Hepatocyte (in vitro differentiated cells): ENCODE results near the gene STK32C. TPM values are rescaled to one million over a fixed set of nuclear protein-coding genes. Genes with fewer than 3 reads are reported as not detected.

Experiments used
- DNase-seq: peaks from one replicate; pipeline ENCODE4 v3.0.0-alpha.2; 2016; ENCODE audit warnings: low spot score
- H2AFZ ChIP-seq: fragments of 200-600 bp; sonication (generic); 2 replicates; pipeline ENCODE4 v1.6.0; 2016; ENCODE audit warnings: antibody characterized with exemption, mild to moderate bottlenecking
- H3K27ac ChIP-seq: fragments of 200-600 bp; sonication (generic); 2 replicates; pipeline ENCODE4 v1.5.1; 2016; ENCODE audit warnings: mild to moderate bottlenecking
- H3K27me3 ChIP-seq: fragments of 200-600 bp; sonication (generic); 2 replicates; pipeline ENCODE4 v1.6.1; 2016
- H3K36me3 ChIP-seq: fragments of 200-600 bp; sonication (generic); replicated peaks from 2 replicates; pipeline ENCODE4 v1.5.1; 2016; ENCODE audit warnings: low read depth; ENCODE audit not compliant: insufficient read depth
- H3K4me1 ChIP-seq: fragments of 200-600 bp; sonication (generic); 2 replicates; pipeline ENCODE4 v1.5.1; 2016; ENCODE audit warnings: mild to moderate bottlenecking, moderate library complexity; ENCODE audit not compliant: insufficient read depth
- H3K4me2 ChIP-seq: fragments of 200-600 bp; sonication (generic); 2 replicates; pipeline ENCODE4 v1.6.0; 2016
- H3K4me3 ChIP-seq: fragments of 200-600 bp; sonication (generic); 2 replicates; pipeline ENCODE4 v1.5.1; 2016; ENCODE audit warnings: mild to moderate bottlenecking
- H3K79me2 ChIP-seq: fragments of 200-600 bp; sonication (generic); 2 replicates; pipeline ENCODE4 v1.6.0; 2017; ENCODE audit warnings: mild to moderate bottlenecking
- H3K9me2 ChIP-seq: fragments of 200-600 bp; sonication (generic); replicated peaks from 2 replicates; pipeline ENCODE4 v1.6.0; 2017; ENCODE audit warnings: mild to moderate bottlenecking; ENCODE audit not compliant: insufficient read depth
- H3K9me3 ChIP-seq: fragments of 200-600 bp; sonication (generic); 2 replicates; pipeline ENCODE4 v1.5.1; 2016; ENCODE audit warnings: low read depth, mild to moderate bottlenecking
- H4K20me1 ChIP-seq: fragments of 200-600 bp; sonication (generic); 2 replicates; pipeline ENCODE4 v1.6.0; 2016; ENCODE audit warnings: mild to moderate bottlenecking; ENCODE audit not compliant: insufficient read depth, poor library complexity, severe bottlenecking
- CTCF ChIP-seq: fragments of 200-600 bp; sonication (generic); IDR thresholded peaks from 2 replicates; pipeline ENCODE4 v1.5.1; 2016; ENCODE audit warnings: antibody characterized with exemption, mild to moderate bottlenecking; ENCODE audit not compliant: poor library complexity
- EZH2 ChIP-seq: fragments of 200-600 bp; sonication (generic); IDR thresholded peaks from 2 replicates; pipeline ENCODE4 v1.6.1; 2016; ENCODE audit warnings: antibody characterized with exemption, mild to moderate bottlenecking, borderline replicate concordance
- EZH2phosphoT487 ChIP-seq: fragments of 200-600 bp; sonication (generic); IDR thresholded peaks from one replicate; pipeline ENCODE4 v1.6.1; 2018; ENCODE audit warnings: antibody characterized with exemption, mild to moderate bottlenecking, low read depth, moderate library complexity; ENCODE audit not compliant: unreplicated experiment, severe bottlenecking
- WGBS: methylation state at CpG from one replicate; pipeline ENCODE4 v1.1.6; 2016; ENCODE audit warnings: low lambda C conversion rate; ENCODE audit errors: missing lambda C conversion rate; 5-methylcytosine and 5-hydroxymethylcytosine counted together
- polyA plus RNA-seq: library from polyadenylated mRNA; unstranded; fragments of >200 nt; fragmentation: Nextera tagmentation; extraction: Ambion mirVana; gene quantifications from 2 replicates; pipeline ENCODE4 v1.2.1, GENCODE V29; 2016
- total RNA-seq: library from RNA; depleted of rRNA; stranded (reverse); fragments of >200 nt; gene quantifications from 2 replicates; pipeline ENCODE4 v1.2.3, GENCODE V29; 2014

STK32C gene
- total and polyA plus RNA-seq, 2 experiments from 2014 or later, result 7.9 to 12.2 TPM

GRCh38 chr10:132242103-132242840 is 65.5 kb downstream of the STK32C start:
- no peaks in the 10 kb centered on the region for H4K20me1 ChIP-seq
- H3K79me2 ChIP-seq, result no peaks in the 10 kb centered on the region
- no peaks in the 10 kb centered on the region for H3K9me2 ChIP-seq
- no peak overlapping the region for H2AFZ ChIP-seq
- H3K36me3 ChIP-seq, result no peaks in the 10 kb centered on the region
- H3K4me2 ChIP-seq, result no peak overlapping the region
- H3K4me3 ChIP-seq, result no peak overlapping the region
- no peak overlapping the region for H3K27ac ChIP-seq
- H3K27me3 ChIP-seq, result no peaks in the 10 kb centered on the region
- TF ChIP-seq EZH2phosphoT487, result no peak
- TF ChIP-seq CTCF, result no peak
- TF ChIP-seq EZH2, result no peak
- WGBS, result 88% methylated on average over 21 of the region's 23 CpGs
- no peaks in the 10 kb centered on the region for H3K9me3 ChIP-seq
- no peak for DNase-seq
- H3K4me1 ChIP-seq, result no peaks in the 10 kb centered on the region

- H3K79me2 ChIP-seq, result no peaks in the 10 kb centered on the region
- no peak overlapping the region for H3K27ac ChIP-seq
- no peaks in the 10 kb centered on the region for H3K27me3 ChIP-seq
- no peaks in the 10 kb centered on the region for H3K36me3 ChIP-seq
- no peak for TF ChIP-seq EZH2phosphoT487
- no peak for TF ChIP-seq EZH2
- TF ChIP-seq CTCF, result no peak
- no peak overlapping the region for H2AFZ ChIP-seq
- H3K9me3 ChIP-seq, result no peaks in the 10 kb centered on the region
- no peak for DNase-seq
- WGBS, result 91% methylated on average over 15 of the region's 15 CpGs
- no peaks in the 10 kb centered on the region for H3K4me1 ChIP-seq
- H3K9me2 ChIP-seq, result no peaks in the 10 kb centered on the region
- H3K4me2 ChIP-seq, result no peak overlapping the region
- H4K20me1 ChIP-seq, result no peaks in the 10 kb centered on the region
- H3K4me3 ChIP-seq, result no peak overlapping the region
Observed at GRCh38 chr10:132241496-132241895, 66.3 kb downstream of the STK32C start.

- Histone ChIP-seq H2AFZ (no peak overlapping the region), H3K9me3 (no peaks in the 10 kb centered on the region), H3K27ac (no peak overlapping the region), H3K4me1 (no peaks in the 10 kb centered on the region), H3K27me3 (no peaks in the 10 kb centered on the region), H3K9me2 (no peaks in the 10 kb centered on the region), H4K20me1 (no peaks in the 10 kb centered on the region), H3K4me2 (no peak overlapping the region), H3K36me3 (no peaks in the 10 kb centered on the region), H3K4me3 (no peak overlapping the region), H3K79me2 (no peaks in the 10 kb centered on the region)
- no peak for DNase-seq
- TF ChIP-seq EZH2phosphoT487 (no peak), EZH2 (no peak), CTCF (no peak)
- 87% methylated on average over 13 of the region's 13 CpGs for WGBS
Observed at GRCh38 chr10:132241086-132241485, 66.7 kb downstream of the STK32C start.
